GM18508 (cell line): ENCODE results near the gene SRPK3.

ENCODE experiments used
- ATAC-seq: cut with Tn5 transposase; IDR thresholded peaks from one replicate; pipeline ENCODE4 v1.9.1; 2021; ENCODE audit warnings: moderate number of reproducible peaks; ENCODE audit not compliant: insufficient read depth, unreplicated experiment

SRPK3 gene

DNA sequence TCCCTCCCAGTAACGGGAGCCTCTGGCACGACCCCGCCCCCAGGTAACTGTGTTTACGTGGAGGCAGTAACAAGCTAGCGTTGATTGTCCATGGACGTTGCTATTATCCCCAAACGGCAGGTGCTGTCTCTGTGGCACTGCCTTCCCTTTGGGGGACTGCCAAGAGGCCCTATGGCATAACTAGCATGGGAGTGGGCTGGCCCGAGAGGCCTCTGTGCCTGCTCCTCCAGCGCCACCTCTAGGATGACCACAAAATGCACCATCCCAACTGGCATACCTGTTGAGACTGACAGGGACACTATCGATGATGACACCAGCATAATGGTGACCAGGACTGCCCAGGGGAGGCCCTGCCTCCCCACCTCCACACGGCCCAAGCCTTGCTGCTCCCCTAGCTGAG lies 1.5 kb downstream of the SRPK3 start:
- no peak for ATAC-seq

DNA sequence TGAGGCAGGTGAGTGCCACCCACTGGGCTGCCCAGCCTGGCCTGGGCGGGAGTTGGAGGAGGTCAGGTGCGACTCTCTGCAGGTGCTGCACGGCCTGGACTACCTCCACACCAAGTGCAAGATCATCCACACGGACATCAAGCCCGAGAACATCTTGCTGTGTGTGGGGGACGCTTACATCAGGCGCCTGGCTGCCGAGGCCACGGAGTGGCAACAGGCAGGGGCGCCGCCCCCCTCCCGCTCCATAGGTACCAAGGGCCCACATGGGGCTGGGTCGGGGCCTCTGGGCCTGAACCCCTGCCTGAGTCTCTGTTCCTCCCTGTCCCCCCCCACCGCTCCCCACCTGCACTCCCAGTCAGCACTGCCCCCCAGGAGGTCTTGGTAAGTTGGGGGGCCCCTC lies 2.0 kb downstream of the SRPK3 start:
- no peak for ATAC-seq

DNA sequence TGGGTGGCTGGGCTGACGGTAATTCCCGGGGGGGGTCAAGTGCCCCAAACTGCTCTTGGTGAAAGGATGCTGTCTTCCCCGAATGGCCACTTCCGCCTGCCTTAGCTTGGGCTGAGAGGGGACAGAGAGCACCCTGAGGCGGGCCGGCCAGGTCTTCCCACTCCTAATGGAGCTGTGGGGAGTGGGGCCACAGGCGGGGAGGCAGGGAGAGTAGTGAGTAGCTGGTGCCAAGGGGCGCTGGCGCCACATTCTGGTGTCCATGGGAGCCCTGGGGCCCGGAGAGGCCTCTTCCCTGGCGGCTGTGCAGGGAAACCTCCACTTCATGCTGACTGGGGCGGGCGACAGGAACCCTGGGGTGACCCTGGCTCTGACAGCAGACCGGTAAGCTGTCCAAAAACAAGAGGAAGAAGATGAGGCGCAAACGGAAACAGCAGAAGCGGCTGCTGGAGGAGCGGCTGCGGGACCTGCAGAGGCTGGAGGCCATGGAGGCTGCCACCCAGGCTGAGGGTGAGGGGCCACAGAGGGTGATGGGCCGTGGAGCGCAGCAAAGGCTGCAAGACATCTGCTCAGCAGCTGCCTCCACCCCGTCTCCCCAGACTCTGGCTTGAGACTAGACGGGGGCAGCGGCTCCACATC lies 2.7 kb downstream of the SRPK3 start:
- ATAC-seq, result no peak

DNA sequence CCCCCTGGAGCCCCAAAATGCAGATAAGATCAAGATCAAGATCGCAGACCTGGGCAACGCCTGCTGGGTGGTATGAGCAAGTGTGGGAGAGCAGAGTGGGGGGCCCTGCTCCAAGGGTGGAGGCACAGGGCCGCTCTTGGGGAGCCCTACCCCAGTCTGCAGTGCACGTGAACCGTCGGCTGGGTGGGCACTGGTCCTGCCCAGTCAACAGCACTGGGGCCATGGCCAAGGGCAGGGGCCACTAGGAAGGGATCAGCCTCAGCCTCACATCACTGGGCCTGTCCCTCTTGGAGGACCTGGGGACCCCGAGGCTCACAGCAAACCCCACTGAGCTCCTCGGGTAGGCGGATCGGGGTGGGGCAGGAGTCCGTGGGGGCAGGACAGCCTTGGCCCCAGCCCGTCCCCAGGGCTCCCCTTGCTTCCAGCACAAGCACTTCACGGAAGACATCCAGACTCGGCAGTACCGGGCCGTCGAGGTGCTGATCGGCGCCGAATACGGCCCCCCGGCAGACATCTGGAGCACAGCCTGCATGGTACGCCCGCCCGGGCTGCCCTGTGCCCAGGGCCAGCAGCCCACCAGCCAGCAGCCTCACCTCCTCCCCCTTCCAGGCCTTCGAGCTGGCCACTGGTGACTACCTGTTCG lies 3.6 kb downstream of the SRPK3 start:
- no peak for ATAC-seq

DNA sequence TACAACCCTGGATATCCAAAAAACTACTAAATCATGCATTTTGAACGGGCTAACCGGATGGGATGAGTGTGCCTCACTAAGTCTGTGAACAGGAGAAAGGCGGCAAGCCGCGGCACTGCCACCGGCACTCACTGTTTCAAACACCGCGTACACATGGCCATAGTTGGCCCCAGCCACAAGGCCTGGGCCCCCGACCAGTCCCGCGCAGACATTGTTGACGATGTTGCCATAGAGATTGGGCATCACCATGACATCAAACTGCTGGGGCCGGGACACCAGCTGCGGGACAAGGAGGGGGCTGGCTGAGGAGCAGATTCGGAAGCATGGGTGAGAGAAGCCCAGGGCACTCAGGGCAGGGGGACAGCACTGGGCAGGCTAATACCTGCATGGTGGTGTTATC lies 5.8 kb downstream of the SRPK3 start:
- ATAC-seq, result no peak

DNA sequence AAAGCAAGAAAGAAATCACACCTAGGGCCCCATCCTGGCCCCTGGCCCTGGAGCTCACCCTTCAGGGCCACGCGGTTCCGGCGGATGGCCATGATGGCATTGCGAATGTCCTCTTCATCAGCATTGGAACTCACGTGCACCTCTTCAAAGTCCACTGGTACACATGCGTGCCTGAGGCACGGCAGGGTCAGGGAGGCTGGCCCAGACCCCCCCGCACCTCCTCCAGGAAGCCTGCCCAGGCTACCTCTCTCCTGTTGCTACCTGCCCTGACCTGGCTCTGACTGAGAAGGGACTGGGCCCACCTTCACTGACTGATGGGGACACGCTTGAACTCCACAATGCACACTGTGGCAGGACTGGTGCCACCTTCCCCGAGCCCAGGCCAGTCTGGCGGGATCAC lies 8.8 kb downstream of the SRPK3 start:
- no peak for ATAC-seq

DNA sequence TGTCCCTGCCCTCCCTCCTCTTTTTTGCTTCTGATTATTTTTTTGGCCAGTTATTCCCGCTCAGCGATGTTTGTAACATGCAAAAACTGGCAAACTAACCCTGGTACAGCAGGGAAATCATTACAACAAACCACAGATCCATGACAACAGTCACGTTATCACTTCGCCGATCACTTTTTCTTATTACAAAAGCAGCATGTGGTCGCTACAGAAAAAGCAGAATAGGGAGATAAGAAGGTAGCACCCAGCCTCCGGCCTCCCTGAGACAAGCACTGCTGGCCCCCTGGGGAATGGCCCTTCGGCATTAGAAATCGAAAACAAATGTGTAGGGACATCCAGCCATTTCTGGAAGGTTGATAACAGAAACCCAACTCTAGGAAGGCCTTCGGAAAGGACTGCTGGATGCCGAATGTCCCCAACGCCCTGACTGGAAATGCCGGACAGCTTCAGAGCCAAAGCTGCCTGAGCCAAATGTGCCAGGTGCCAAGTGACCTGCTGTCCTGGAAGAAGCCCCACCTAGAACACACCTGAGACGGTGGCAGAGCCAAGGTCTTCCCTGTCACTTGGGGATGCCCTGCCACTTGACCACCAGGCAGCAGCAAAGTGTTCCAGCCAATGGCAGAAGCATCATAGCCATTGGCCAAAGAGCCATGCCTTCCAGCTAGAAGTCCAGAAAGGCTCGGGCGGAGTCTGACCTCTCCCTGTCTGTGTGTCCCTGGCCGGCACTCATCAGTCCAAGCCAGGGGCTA lies 10.4 kb downstream of the SRPK3 start:
- ATAC-seq, result no peak

DNA sequence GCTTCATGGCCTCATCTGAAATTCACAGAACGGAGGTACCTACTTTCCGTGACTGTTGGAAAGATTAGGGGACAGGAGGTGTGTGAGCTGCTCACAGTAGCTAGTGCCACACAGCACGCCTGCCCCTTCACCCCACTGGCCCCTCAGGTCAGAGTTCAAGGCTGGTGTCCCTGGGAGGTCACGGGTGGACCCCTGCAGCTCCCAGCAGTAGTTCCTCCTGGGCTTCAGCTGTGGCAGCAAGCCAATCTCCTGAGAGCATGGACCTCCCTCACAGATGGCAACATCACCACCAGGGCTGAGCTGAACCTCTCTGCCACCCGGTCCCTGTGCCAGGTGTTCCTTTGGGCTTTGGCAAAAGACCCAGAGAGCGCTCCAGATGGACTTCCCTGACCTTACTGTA lies 11.5 kb downstream of the SRPK3 start:
- ATAC-seq, result no peak

DNA sequence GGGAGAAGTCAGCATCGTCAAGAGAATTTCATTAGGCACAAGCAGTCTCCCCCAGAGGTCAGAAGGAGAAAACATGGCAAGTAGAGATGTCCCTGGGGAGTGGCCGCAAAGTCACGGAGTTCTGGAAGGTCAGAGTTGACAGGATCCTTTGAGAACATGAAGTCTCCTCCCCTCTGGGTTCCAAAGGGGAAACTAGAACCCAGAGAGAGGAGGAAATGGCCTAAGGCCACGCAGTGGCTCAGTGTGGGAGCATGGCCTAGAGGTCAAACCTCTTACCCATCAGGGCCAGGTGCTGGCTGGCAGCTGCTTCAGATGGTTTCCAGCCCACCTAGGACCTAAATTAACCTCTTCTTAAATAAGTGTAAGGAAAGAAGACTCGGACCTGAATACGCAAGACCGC lies 12.4 kb downstream of the SRPK3 start:
- ATAC-seq, result no peak

DNA sequence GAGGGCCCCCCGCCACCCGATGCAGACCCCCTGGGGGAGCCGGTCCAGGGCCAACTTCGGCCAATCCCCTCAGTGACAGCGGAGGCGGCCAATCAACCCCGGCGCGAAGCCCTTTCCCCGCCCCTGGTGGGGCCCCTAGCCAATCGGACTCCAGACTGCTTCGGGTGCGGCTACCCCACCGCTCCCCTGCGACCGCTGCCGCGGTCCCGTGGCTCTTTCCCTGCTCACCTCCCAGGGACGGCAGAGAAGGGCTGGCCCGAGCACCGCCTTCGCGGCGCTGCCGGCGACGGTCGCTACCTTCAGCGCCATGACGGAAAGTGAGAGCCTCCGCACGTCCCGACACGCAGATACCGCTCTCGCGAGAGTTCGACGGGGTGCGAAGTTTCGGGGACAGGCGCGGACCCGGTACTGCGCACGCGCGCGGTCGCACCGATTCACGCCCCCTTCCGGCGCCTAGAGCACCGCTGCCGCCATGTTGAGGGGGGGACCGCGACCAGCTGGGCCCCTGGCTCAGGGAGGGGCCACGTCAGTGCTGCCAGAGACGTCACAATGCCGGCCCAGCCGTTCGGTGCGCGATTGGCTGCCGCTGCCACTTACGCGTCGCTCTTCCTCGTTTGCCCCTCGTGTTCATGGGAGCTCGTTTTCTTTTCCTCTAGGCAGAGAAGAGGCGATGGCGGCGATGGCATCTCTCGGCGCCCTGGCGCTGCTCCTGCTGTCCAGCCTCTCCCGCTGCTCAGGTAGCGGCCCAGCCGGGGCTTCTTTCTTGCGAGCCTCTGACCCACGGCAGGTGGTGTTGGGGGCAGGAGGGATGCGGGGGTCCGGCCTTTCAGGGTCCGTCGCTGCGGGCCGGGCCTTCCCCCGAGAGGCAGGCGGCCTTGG lies 13.4 kb downstream of the SRPK3 start, which contains the start of the genes IDH3G and SSR4:
TSS of gene IDH3G (minus strand) at position 358 of the 879 bp plus-strand sequence. CDS start at position 309, 49 bp downstream.
TSS of gene SSR4 (plus strand) at position 651 of the 879 bp plus-strand sequence. CDS start at position 671, 20 bp downstream.
- ATAC-seq, result peak; percentile 61

DNA sequence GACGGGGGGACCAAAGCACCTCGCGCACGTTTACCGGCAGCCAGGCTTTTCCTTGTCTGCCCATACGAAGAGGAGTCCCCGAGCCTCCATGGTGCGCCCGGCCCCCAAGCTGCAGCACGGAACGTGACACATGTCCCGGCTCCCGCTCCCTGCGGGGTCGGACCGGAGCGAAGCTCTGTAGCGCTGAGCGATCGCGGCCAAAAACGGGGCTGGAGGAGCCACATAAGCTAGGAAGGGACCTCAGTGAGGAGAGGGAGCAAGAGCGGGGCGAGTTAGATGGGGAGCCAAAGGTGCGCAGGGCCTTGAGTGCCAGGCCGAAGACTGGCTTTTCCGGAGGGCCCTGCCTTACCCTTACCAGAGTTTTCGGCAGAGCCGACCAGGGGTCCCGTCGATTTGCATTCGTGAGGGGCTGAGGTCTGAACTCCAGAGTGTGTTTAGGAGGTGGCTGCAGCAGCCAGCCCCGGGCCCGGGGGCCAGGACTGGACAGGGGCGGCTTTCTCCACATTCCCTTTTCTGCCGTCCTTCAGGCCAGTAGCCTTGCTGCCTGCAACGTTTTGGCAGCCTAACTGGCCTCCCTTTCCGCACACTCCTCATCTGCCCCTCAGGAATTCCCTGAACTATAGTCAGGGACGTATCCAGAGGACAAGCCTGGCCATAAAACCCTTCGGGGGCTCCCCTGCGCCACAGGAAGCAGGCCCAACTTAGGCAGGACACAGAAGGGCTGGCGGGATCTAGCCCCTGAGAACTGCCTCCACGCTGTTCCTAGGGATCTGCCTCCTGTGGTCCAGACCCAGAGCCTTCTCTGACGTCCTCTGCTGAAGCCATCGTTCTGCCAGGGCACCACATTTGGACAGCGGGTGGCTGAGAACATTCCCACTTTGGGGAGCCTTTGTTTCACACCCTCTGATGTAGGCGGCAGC lies 14.3 kb downstream of the SRPK3 start:
- no peak for ATAC-seq

DNA sequence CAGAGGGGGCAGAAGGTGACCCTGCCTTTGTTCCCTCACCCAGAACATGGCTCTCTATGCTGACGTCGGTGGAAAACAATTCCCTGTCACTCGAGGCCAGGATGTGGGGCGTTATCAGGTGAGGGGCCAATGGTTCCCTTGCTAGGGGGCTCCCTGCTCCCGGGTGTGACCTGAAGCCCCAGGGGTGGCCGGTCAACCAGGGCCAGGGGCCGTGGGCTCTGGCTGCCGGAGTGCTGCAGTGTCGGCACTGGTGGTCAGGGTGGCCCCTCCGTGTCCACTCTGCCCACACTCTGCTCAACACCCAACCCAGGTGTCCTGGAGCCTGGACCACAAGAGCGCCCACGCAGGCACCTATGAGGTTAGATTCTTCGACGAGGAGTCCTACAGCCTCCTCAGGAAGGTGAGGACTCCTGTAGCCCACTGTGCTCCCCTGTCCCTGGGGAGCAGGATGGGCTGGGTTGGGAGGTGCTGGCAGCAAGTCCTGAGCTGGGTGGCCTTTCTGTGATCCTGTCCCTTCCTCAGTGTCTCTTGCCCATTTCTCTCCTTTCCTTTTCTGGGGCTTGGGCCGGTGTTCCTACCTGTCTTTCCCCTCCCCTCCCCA lies 16.7 kb downstream of the SRPK3 start:
- ATAC-seq, result no peak

DNA sequence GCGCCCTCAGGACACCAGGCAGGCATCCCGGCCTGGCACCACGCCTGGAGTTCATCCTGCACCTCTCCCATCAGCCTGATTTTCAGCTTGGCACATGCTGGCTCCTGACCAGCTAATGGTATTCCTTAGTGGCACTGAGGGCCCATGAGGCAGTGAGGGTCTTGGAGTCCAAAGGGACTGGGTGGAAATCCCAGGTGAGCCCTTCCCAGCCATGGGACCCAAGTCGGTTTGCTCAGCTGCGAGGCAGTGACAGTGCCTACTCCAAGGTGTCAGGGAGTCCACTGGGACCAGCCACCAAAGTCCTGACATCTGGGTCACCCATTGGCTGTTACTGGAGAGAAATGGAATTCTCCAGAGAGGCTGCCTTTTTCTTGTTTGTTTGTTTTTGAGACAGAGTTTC lies 18.5 kb downstream of the SRPK3 start:
- ATAC-seq, result no peak

DNA sequence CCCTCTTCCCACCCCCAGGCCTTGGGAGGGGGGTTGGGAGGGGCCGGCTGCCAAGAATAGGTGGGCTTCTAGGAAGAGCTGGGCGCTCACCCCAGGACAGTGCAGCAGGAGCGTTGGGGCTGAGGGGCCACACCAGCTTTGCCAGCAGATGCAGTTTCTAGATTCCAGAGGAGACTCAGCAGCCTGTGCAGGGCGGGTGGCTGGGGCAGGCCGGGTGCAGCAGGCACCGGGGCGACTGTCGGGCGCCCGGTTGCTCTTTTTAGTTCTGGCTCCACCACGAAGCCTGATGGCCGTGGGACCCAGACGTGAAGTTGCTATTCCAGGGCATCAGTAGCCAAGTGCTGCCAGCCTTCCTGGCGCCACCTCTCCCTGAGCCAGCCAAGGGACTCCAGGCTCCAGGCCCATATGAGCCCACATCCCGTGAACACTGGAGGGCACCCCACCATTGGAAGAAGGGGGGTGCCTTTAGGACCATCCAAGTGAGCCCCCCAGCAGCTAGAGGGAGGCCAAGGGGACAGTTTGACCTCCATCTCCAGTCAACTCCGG lies 19.4 kb downstream of the SRPK3 start:
- ATAC-seq, result no peak

DNA sequence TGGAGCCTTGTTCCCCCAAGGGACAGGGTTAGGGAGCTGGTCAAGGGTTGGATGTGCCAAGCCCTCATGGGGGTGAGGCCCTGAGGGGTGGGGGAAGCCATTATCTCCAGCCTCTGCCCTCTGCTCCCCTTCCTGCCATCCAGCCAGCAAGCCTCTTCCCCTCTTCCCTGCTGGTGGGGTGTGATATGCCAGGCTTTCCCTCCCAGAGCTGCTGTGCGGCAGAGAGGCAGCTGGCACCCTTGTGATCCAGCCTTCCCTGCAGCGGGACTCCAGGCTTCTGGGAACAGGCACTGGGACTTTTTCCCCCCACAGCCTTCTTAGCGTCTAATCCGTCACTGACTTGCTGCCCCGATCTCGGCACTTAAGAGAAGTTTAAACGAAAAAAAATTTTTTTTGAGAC lies 19.9 kb downstream of the SRPK3 start:
- ATAC-seq, result no peak

DNA sequence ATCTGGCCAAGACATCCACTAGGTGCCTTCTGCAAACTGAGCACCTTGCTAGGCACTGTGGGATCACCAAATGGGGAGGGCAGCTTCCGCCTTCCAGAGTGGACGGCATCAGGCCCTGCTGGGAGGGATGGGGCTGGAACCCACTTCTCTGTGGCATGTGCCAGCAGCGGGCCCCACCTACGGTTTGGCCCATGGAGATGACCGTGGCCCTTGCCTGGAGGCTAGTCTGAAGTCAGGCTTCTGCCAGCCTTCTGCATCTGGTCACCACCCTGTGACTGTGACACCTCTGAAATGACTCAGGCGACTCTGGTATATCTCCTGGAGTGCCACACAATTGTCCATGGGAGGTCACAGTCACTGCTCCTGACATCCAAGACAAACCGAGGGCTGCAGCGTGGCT lies 20.8 kb downstream of the SRPK3 start:
- ATAC-seq, result no peak

DNA sequence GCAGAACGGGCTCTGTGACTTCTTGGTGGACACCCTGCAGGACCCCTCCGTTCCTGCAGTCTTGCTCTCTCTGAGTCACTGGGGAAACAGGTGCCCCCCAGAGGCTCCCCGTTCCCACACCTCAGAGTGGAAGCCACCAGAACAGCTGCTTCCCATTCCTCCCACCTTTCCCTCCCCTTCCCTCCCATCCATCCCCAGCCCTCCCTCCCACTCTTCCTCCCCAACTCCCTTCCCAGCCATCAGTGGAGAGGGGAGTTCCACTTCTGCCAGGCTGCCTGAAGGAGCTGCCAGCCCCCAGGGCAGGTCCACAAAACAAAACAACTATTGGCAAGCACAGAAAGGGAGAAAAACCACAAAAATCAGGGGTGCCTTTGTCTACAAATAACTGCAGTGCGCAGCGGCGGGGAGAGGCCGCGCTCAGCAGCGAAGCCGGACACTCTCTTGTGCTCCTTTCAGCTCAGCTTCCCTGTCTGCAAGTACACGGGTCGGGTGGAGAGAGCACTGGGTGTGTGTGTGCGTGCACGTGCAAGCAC lies 21.7 kb downstream of the SRPK3 start:
- ATAC-seq, result no peak
